Hematopoietic multipotent progenitor cell treated with erythropoietin and hydrocortisone succinate and interleukin-3 and kit ligand, for 8 days (in vitro differentiated cells): ENCODE results near the gene USP49.

Source experiments
- DNase-seq: peaks from one replicate; pipeline ENCODE4 v3.0.0-alpha.2; 2015

USP49 gene

DNA sequence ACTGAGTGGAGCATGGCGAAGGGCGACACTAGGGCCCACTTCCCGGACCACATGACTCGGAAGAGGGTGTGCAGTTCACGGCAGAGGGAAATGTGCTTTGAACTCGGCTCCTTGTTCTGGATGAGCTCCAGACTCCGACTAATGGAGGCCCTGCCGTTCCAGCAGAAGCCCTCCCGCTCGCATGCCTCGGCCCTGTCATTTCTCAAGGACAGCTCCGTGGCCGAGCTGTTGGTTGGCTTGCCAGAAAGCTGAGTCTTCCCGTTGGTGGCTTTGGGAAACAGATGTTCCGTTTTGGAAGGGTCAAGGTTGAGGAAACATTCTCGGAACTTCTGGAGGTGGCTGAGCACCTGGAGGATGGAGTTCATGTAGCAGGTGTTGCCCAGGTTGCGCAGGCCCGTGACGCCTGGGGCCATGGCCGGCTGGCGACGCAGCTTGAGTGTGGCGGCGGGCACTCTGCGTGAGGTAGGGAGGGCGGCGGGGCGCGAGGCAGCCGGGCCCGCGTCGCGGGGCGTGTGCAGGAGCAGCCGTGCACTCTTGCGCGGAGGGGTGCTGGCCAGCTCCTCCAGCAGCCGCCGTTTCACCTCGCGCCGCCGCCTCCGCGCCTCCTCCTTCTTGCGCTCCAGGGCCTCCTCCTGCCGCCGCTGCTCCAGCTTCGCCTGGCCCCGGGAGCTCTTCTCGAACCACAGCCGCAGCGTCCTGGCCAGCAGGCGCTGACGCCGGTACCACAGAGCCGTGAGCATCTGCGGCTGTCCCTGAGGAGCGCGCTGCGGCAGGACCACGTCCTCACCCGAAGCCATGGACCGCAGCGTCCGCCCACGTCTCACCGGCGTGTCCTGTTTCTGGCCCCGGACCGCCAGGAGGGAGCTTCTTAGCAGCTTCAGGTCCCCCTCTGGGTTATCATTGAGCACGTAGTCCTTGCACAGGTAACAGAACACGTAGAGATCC is 89.1 kb downstream of the USP49 start:
- no peak for DNase-seq

DNA sequence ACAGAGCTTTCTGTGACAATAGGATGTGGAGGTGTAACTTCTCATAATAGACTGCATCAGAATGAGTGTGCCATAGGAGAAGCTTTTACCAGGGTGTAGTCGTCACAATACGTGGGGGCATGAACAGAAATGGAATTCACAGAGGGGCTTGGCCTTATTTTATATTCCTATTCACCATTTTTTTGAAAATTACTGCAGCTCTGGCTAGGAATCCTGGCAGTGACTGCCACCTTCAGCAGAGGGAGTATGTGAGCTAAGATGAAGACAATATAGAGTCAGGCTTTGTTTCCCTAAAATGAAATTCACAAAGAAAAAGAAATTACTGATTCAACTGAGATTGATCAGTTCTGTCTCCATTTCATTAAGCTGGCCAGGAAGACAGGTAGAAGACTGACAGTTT is 93.8 kb downstream of the USP49 start:
- no peak for DNase-seq

DNA sequence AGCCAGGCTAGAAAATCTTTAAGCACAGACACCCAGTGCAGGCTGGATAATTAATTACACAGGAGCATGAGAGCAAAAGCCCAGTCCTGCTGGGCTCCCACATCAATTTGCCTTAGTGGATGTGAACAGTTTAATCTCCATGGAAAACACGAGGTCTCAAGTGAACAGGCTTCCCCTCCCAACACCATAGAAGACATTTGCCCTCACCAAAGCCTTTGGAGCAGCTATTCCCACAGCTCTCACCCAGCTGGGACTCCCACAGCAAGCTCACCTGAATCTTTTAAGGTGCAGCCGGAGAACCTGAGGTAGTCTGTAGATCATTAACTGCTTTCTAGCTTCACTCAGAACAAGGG is 95.6 kb downstream of the USP49 start:
- no peak for DNase-seq

DNA sequence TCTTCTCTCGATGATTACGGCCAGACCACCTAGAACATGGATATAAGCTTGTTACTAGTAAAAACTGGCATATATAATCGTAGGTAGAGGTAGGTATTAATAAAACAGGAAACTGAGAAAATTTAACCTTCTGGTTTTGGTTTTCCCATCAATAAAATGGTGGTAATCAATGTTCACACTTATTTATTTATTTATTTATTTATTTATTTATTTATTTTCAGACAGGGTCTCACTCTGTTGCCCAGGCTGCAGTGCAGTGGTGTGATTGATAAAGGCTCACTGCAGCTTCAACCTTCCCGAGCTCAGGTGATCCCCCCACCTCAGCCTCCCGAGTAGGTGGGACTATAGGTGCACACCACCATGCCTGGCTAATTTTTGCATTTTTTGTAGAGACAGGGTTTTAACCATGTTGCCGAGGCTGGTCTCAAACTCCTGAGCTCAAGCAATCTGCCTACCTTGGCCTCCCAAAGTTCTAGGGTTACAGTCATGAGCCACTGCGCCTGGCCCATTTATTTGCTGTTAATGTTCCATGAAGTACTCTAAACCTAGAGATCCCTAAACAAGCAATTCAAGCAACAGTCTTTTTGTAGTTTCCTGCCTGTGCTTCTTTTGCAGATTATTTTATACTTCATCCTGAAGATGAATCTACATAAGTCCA is 96.1 kb downstream of the USP49 start:
- DNase-seq: no peak

DNA sequence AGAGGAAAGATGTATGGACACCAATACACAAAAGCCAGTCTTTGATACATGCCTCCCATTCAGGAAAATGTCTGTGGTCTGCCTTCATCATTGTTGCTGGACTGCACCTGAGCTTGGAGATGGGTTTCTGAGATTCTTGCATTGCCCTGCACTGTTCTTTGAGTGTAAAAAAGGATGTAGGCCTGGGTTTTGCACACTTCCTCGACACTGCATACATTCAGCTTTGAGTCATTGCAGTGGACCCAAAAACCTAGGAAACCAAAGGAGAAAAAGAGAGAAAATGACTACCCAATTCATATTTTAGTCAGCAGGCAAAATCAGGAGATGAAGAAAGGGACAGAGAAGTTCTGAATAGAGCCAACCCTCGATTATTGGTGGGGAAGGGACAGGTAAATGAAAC is 98.7 kb downstream of the USP49 start:
- no peak for DNase-seq

DNA sequence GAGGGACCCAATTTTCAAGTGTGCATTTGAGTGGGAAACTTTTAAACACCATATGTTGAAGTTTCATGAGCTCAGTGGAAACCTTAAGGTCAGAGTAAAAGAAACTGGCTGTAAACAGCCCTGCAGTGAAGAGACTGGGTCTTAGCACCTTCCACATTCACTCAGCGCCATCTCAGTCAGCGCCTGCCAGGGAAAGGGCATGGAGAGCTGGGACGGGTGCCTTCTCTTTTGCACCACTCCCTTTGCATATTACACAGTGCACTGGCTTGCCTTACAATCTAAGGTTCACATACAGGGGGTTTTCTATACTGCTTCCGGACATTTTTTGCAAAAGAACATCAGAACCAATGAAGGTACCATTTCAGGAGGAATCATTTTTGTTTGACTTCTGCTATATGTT is 103.2 kb downstream of the USP49 start:
- DNase-seq: no peak

DNA sequence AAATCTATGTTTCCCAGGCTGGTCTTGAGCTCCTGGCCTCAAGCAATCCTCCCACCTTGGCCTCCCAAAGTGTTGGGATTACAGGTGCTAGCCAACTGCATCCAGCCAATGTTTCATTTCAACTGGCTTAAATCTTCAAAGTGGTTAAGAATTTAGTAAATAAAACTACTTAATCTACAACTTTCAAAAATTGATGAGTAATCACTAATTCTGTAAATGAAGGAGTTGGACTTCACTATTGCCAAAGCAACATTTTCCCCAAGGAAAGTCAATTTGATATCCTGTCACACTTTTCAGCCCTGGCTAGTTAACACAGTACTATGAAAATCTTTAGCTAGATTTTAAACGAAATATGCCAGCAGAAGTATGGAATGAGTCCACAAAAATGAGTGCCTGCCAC is 103.9 kb downstream of the USP49 start:
- DNase-seq: no peak

DNA sequence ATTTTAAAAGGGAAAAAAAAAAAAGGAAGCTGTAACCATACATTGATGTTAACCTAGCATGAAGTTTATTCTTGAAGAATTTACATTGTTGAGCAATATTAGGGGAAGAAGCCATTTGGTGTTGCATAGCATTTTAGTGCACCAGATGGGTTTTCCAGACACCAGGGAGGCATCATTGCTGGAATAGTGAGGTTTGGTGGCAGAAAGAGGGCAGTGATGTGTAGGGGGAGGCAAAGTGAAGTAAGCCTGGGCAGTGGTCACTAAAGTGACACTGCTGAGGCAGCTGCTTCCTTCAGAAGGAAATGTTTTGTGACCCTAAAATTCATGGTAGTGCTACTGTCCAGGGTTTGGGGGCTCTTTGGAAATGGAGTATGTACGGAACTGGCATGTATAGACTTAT is 105.1 kb downstream of the USP49 start:
- DNase-seq: no peak

DNA sequence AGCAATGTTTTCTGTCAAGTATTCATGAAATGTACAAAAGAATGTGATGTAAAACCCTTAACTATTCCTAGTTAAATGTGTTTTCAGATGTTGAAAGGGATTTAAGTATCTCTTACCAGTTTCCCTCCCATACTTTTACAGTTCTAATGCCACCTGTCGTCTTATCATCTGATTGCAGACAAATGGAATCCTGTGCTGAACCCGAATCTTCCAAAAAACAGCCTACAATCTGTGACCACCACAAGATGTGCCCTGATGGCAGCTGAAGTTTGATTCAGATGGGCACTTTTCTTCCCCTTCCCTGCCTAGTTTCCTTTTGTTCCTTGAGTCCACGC is 105.8 kb downstream of the USP49 start:
- DNase-seq: peak; percentile 53

DNA sequence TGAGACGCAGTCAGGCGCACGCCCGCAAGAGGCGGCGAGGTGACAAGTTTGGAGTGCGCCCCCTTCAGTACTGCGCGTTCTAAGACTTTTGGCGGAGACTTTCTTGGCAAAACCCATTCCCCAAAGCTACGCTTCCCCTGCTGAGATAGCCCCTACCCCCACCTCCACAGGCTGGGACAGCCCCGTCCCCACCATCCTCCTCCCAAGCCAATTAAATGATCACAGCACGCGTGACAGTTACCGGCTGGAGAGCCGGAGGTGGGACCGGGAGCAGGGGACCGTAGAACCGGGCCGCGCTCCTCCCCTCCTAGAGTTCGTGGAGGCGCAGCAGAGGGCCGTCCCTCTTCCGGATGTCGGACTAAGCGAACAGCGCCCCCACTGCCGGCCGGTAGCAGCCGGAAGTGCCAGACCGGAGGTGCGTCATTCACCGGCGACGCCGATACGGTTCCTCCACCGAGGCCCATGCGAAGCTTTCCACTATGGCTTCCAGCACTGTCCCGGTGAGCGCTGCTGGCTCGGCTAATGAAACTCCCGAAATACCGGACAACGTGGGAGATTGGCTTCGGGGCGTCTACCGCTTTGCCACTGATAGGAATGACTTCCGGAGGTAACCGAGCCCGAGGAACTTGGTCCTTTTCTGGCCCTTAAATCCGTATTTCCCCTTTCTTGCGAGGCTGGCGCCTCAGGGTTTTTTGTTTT is 107.8 kb downstream of the USP49 start, which contains the start of gene TOMM6:
Gene TOMM6 (plus strand): TSS at position 476 of the 699 bp plus-strand sequence. CDS start 4 bp downstream, at position 480.
- peak; percentile 95 for DNase-seq

DNA sequence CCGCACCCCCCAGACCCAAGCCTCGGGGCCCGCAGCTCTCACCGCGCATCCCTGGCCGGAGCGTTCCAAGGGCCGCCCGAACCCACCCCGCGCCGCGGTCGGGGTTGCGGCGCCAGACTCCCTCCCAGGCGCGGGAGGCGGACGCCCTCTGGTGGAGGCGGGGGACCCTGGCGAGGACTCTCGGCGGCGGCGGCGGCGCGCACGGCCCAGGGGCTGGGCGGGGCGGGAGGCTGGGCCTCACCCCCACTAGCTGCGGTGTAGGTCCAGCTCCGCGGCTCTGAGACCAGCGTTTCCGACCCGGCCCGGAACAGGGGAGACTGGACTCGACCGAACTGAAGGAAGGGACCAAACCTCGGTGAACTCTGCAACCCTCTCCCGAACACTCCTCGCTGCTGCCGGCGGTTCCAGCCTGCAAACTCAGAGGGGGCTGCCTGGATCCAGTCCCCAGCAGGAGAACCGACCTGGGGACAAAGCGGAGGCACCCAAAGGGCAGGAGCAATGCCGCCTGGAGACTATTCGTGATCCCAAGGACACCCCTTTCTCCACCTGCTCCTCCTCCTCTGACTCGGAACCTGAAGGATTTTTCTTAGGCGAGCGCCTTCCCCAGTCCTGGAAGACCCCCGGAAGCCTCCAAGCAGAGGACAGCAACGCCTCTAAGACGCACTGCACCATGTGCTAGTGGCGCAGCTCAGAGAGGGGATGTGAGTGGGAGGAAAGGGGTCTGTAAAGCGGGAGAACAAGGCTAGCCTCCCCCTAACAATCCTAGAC is 108.5 kb downstream of the USP49 start:
- DNase-seq: peak; percentile 81

DNA sequence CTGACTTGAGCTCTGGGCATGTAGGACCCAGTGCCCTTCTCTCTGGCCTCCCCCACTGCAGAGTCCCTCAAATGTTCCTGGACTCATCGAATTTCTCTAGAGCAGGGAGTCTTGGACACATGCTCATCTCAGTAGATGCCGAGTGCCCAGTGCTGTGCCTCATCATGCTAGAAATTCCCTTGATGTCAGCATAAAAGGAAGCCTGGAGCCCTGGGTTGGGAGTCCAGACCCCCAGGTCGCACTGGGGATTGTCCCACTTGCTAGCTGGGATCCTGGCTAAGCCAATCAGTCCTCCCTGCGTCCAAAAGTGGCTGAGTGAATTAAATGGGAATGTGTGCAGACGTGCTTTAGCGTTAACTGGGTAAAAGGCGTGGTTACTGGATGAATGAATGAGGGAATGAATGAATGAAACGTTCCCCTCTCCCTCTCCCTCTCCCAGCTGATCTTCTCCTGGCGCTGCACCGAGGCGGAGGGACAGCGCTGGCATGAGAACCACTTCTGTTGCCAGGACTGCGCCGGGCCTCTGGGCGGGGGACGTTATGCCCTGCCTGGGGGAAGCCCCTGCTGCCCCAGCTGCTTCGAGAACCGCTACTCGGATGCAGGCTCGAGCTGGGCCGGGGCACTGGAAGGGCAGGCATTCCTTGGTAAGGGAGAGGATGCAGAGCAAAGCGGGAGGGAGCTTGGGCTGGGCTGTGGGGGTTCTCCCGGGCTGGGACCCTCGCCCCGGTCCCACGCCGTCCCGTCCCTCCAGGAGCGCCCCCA is 109.3 kb downstream of the USP49 start:
- DNase-seq: no peak

DNA sequence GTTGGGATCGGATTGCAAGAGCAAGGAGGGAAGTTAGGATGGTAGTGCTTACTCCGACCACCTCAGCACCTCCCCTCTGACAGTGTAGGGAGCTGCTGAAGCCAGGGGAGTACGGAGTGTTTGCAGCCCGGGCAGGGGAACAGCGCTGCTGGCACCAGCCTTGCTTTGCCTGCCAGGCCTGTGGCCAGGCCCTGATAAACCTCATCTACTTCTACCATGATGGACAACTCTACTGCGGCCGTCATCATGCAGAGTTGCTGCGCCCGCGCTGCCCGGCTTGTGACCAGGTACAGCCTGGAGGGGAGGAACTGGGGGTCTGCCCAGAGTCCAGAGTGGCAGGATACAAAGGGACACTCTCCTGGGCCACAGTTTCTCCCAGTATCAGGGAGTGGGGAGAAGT is 109.9 kb downstream of the USP49 start:
- DNase-seq: no peak

DNA sequence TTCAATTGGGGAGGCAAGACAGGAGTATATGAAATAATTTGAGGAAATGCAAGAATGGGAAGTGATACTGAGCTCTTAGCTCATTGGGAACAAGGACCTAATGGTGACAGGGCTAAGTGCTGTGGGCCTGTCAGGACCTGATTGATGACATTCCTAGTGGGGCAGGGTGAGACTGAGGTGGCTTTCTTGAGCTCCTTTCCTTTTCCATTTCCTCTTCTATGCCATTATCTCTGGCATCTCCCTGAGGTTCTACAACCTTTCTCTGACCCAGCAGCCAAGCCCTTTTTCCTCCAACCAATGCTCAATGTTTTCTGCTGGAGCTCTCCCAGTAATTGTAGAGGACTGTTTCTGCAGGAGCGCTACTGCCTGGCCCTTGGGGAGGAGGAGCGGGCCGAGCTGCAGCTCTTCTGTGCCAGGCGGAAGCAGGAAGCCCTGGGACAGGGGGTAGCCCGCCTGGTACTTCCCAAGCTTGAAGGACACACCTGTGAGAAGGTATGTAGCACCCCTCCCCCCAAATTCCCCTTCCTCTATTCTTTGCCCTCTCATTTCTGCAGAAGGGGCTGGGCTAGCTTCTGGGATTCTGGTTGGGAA is 110.5 kb downstream of the USP49 start:
- DNase-seq: no peak

DNA sequence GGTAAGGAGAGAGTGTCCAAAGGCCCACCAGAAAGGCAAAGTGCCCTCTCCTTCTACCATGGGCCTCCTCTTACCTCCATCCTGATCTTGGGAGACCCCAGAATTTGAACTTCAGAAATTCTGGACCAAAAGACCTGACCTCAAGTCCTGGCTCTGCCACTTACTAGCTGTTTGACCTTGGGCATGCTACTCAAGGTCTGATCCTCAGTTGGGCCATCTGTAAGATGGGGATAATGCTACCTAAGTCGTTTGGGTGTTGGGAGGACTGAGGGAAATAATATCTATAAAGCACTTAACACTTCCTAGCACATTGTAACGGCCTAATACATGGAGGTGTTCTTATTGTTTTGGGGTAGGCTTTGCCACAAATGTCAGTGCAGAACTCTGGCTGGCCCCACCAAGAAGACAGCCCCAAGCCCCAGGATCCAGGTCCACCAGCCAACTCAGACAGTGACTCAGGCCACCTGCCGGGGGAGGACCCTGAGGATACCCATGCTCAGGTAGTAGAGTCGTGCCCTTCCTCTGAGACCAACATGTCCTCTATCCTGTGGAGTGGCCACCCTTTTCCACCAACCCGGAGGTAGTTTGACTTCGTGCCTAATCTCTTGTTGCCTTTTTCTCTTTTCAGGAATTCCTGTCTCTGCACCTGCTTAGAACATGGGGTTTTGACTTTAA is 111.9 kb downstream of the USP49 start:
- DNase-seq: no peak

DNA sequence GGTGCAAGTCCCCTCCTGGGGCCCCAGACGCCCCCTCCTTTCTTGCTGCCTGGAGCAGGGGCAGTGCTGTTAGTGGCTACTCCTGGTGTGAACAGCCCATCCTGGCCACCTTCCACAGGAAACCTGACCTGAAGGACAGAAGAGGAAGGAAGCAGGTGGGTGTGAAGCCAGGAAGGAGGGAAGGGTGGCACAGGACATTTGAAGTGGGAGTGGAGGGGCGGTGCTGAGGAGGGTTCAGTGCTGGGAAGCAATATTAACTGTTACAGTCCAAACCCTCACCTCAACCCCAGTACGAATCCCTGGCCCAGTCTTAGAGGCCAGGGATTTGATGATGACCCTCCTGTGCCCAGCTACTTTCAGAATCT is 113.8 kb downstream of the USP49 start:
- DNase-seq: no peak

DNA sequence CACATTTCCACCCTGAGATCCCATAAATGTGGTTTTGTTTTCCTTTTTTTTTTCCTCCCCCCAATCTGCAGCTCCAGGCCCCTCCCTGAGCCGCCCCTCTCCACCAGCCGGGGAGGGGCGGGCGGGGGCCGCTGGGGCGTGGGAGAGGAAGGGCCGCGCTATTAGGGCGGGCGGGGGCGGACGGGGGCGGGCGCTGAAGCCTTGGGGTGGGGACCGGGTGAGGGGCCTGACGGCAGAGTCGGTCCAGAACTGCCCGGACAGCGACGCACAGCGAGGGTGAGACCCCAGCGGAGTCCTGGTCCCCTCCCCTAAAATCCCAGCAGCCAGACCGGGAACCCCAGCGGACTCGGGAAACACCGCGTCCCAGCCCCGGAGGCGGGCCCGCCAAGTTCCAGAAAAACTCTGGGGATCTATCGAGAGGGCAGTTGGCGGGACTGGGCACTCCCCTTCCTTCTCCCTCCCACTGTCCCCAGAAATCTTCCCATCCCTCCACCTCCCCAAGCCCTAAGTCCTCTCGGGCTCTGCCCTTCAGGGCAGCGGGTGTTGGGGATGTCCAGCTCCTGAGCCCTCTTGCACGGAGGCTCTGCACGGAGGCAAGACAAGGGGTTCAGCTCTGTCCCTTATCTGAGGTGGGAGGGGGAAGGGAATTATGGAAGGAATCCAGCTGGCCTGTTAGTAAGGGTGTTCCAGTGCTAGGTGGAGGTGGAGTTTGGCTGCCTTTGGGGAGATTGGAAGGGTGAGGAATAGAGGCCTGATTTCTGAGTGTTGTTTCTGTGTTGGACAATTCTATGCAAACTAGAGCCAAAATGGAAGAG is 114.4 kb downstream of the USP49 start, which contains the start of gene PRICKLE4:
Gene PRICKLE4 (plus strand): TSS at position 232 of the 815 bp plus-strand sequence. CDS start 2,692 bp downstream, outside the sequence.
- DNase-seq: peak; percentile 63

DNA sequence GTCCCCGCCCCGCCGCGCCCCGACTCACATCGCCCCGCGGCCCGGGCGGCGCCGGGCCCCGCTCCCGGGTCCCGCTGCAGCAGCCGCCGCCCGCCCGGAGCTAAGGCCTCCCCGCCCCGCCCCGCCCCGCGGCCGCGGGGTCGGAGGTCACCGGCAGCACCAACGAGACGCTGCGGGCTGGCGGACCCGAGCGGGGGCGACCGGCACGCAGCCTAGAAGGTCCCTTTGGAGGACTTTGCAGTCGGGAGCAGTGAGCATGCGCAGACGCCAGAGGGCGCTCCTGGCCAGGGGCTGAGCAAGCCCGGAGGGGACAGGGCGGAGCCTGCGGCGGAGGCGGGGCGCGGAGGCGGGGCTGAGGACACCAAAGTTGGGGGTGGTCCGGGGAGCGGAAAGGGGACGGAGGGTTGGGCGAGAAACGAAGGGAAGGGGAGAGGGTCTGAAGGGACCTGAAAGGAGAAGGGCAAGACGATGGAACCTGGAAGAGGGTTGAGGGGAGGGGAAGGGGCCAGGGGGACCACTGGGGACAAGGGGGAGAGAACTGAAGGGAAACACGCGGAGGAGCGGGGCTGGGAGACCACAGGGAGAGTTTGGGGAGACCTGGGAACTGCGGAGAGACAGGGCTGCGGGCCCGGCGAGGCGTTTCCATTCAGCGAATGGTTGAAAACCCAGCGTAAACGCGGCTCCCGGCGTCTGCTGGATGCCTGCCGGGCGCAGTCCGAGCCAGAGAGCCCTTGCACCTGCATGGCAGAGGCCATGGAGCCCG is 115.2 kb downstream of the USP49 start, which contains the start of gene FRS3:
Gene FRS3 (minus strand): TSS at position 113 of the 763 bp plus-strand sequence. CDS start 2,913 bp downstream, outside the sequence.
- peak; percentile 93 for DNase-seq

DNA sequence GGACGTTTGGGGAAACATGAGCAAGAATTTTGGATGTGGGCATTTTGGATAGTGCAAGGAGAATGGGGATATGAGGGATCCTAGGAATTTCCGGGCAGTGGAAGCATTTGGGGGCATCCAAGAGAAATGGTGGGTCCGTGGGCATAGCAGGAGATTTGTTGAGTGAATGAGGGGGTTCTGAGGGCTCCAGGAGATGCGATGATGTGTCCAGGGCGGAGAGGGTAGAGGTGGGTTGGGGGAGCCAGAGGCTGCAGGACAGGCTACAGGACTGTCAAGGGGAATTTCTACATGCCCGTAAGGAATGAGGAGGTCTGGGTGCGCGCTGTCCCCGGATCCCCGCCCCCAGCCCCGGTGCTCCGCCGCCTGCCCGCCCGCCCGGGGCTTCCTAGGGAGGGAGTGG is 115.8 kb downstream of the USP49 start:
- no peak for DNase-seq
